Thyroid gland (tissue), 4 donors: ENCODE results near the gene UBE2H. TPM values are rescaled to one million over a fixed set of nuclear protein-coding genes. Genes with fewer than 3 reads are reported as not detected.
"Not testable (repeated sequence)": the region's sequence is repeated elsewhere in the genome, so short reads cannot be mapped to it uniquely, and the experiment has no call there.

ENCODE experiments used
- DNase-seq, 2 donors: peaks; one replicate each; pipeline ENCODE4 v3.0.0-alpha.2; 2019
- H3K27ac ChIP-seq, 3 donors: fragments of 200-600 bp; sonication (generic); 1 replicate in 2 of 3; 2 replicates in 1 of 3; pipeline ENCODE4 v1.5.1; 2016 to 2019; ENCODE audit warnings: mild to moderate bottlenecking in 1 of 3, moderate library complexity in 1 of 3
- H3K27me3 ChIP-seq: fragments of 200-600 bp; sonication (generic); one replicate; pipeline ENCODE4 v1.5.1; 2019
- H3K36me3 ChIP-seq, 2 donors: fragments of 200-600 bp; sonication (generic); one replicate each; pipeline ENCODE4 v1.5.1; 2016 to 2019
- H3K4me1 ChIP-seq, 2 donors: fragments of 200-600 bp; sonication (generic); one replicate each; pipeline ENCODE4 v1.5.1; 2017 to 2019
- H3K4me3 ChIP-seq, 3 donors: fragments of 200-600 bp; sonication (generic); replicated peaks in 1 of 3; 1 replicate in 2 of 3; 2 replicates in 1 of 3; pipeline ENCODE4 v1.5.1; 2016; ENCODE audit warnings: mild to moderate bottlenecking in 1 of 3
- H3K9me3 ChIP-seq: fragments of 200-600 bp; sonication (generic); one replicate; pipeline ENCODE4 v1.5.1; 2017
- POLR2A ChIP-seq, 2 donors: fragments of 450-650 bp; IDR thresholded peaks; one replicate each; pipeline ENCODE4 v1.6.1; 2017; ENCODE audit warnings: antibody characterized with exemption in 2 of 2, mild to moderate bottlenecking in 2 of 2, moderate library complexity in 1 of 2
- WGBS, 2 donors: methylation state at CpG; one replicate each; pipeline ENCODE4 v1.1.5; 2017; 5-methylcytosine and 5-hydroxymethylcytosine counted together
- intact Hi-C: fragments of 100-400 bp; cut with DNase I; formaldehyde crosslinking; loops from one replicate; pipeline ENCODE4 v1.15.1; 2023
- total RNA-seq, 4 donors: library from RNA; depleted of rRNA; stranded (reverse); fragments of >200 nt; gene quantifications; one replicate each; pipeline ENCODE4 v1.2.3, GENCODE V29; 2016
- TF ChIP-seq, protein P1 (sequence below), 6 experiments: fragments of 200-600 bp in 3 of 6; fragments of 450-650 bp in 3 of 6; sonication (generic) in 3 of 6; IDR thresholded peaks; one replicate each; pipeline ENCODE4 v1.5.1; 2016 to 2019; ENCODE audit warnings: antibody characterized with exemption in 6 of 6, mild to moderate bottlenecking in 2 of 6, inconsistent platforms in 1 of 6, moderate library complexity in 1 of 6

UBE2H gene
- total RNA-seq, 4 donors from 2014 or later: 97.7 to 156 (median 122) TPM

DNA sequence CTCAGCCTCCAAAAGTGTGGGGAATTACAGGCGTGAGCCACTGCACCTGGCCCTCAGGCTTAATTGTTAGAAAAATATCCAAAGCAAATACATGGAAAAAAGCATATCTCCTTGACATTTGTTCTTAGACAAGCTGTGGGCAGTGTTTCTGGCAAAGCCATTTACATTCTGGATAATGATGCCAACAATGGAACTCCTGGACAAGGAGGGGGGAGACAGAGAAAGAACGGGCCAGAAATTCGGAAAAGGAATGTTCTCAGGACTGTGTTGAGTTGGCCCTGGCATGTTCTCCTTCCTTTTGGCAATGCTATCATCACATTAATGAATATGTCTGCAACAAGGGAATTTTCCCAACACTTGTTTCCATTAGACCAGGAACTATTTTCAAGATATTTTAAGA lies 88.7 kb downstream of the UBE2H start:
- DNase-seq: peak; percentile 54 to 60
- TF ChIP-seq, protein P1, sequence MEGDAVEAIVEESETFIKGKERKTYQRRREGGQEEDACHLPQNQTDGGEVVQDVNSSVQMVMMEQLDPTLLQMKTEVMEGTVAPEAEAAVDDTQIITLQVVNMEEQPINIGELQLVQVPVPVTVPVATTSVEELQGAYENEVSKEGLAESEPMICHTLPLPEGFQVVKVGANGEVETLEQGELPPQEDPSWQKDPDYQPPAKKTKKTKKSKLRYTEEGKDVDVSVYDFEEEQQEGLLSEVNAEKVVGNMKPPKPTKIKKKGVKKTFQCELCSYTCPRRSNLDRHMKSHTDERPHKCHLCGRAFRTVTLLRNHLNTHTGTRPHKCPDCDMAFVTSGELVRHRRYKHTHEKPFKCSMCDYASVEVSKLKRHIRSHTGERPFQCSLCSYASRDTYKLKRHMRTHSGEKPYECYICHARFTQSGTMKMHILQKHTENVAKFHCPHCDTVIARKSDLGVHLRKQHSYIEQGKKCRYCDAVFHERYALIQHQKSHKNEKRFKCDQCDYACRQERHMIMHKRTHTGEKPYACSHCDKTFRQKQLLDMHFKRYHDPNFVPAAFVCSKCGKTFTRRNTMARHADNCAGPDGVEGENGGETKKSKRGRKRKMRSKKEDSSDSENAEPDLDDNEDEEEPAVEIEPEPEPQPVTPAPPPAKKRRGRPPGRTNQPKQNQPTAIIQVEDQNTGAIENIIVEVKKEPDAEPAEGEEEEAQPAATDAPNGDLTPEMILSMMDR (IDR thresholded peaks at IDR 0.05): no peak
- peak in 1 of 2 donors; percentile 27 for TF ChIP-seq POLR2A (IDR thresholded peaks at IDR 0.05)
- 14 to 25% methylated on average over 3 of the region's 3 CpGs for WGBS, 2 donors
- H3K9me3 ChIP-seq: no peaks in the 10 kb centered on the region
- intact Hi-C loops: no loop called here
- peaks cover 68 to 81% of the 10 kb centered on the region in 2 donors for H3K4me1 ChIP-seq
- no peaks in the 10 kb centered on the region for H3K36me3 ChIP-seq
- no peak overlapping the region for H3K4me3 ChIP-seq
- peak overlapping the region; percentile 91 to 99 (median 97) for H3K27ac ChIP-seq
- no peaks in the 10 kb centered on the region for H3K27me3 ChIP-seq

GRCh38 chr7:129862682-129863081 lies 90.1 kb downstream of the UBE2H start:
- intact Hi-C loops: no loop called here
- peak overlapping the region; percentile 91 to 99 (median 97) for H3K27ac ChIP-seq
- H3K4me1 ChIP-seq: peaks cover 64 to 90% of the 10 kb centered on the region in 2 donors

DNA sequence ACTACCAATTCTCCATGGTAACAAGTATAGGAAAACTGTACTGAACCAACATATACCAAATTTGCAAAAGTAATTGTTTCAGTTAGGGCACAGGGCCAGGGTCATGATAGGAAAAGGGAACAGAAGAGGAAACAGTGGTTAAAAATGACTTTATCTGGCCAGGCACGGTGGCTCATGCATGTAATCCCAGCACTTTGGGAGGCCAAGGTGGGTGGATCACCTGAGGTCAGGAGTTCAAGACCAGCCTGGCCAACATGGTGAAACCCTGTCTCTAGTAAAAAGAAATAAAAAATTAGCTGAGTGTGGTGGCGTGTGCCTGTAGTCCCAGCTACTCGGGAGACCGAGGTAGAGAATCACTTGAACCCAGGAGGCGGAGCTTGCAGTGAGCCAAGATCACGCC lies 92.0 kb downstream of the UBE2H start:
- WGBS, 2 donors: 83 to 87% methylated on average over 6 of the region's 6 CpGs
- H3K27me3 ChIP-seq, H3K36me3 ChIP-seq, H3K4me3 ChIP-seq, intact Hi-C loops, H3K9me3 ChIP-seq, DNase-seq: not testable (repeated sequence)
- H3K4me1 ChIP-seq: peaks cover 56 to 84% of the 10 kb centered on the region in 2 donors
- peak overlapping the region in 1 of 3 donors; percentile 15 for H3K27ac ChIP-seq

More at GRCh38 chr7:129862682-129863081, 90.1 kb downstream of the UBE2H start:
- Histone ChIP-seq H3K9me3 (no peaks in the 10 kb centered on the region), H3K4me3 (no peak overlapping the region), H3K27me3 (no peaks in the 10 kb centered on the region), H3K36me3 (no peaks in the 10 kb centered on the region)
- 37 to 40% methylated on average over 3 of the region's 3 CpGs for WGBS, 2 donors
- DNase-seq: peak; percentile 26 to 47
- TF ChIP-seq POLR2A (IDR thresholded peaks at IDR 0.05): peak in 1 of 2 donors; percentile 12
- TF ChIP-seq, protein P1 (IDR thresholded peaks at IDR 0.05): no peak

- H3K4me1 ChIP-seq: peaks cover 49 to 85% of the 10 kb centered on the region in 2 donors
- peak overlapping the region in 2 of 3 donors; percentile 5 to 21 for H3K27ac ChIP-seq
- H3K36me3 ChIP-seq: no peaks in the 10 kb centered on the region
- 20 to 28% methylated on average over 2 of the region's 2 CpGs for whole genome bisulfite sequencing, 2 donors
- H3K27me3 ChIP-seq: no peaks in the 10 kb centered on the region
- no peak for TF ChIP-seq POLR2A (IDR thresholded peaks at IDR 0.05)
- TF ChIP-seq, protein P1 (IDR thresholded peaks at IDR 0.05): no peak
- no peak overlapping the region for H3K4me3 ChIP-seq
- H3K9me3 ChIP-seq: no peaks in the 10 kb centered on the region
- intact Hi-C loops: no loop called here
- no peak for DNase-seq
Measured at GRCh38 chr7:129859183-129859582, 93.6 kb downstream of the UBE2H start.

DNA sequence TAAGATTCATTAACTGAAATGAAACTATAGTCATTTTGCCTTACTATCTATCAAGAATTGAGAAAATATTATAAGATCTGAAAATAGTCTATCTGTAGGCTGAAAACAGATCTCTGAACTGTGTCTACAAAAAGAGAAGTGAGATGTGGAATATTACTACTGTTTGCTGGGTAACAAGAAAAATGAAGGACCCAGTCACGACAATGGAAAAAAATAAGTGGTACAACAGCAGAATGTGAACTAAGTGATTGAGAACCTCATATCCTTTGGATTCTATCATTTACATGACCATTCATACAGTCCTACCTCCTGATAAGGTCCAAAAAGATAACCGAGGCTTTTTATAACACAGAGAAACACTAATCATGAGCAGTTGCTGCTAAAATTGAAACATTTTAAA lies 94.3 kb downstream of the UBE2H start:
- Histone ChIP-seq H3K27me3 (no peaks in the 10 kb centered on the region), H3K9me3 (no peaks in the 10 kb centered on the region), H3K36me3 (no peaks in the 10 kb centered on the region), H3K27ac (peak overlapping the region in 2 of 3 donors; percentile 5 to 21), H3K4me3 (no peak overlapping the region), H3K4me1 (peaks cover 50 to 85% of the 10 kb centered on the region in 2 donors)
- 70 to 74% methylated on average over 2 of the region's 2 CpGs for WGBS, 2 donors
- no peak for TF ChIP-seq POLR2A (IDR thresholded peaks at IDR 0.05)
- TF ChIP-seq, protein P1 (IDR thresholded peaks at IDR 0.05): no peak
- no peak for DNase-seq
- intact Hi-C loops: no loop called here
